ENCODE results near the gene ZNF23.

ZNF23 gene

GRCh38 chr16:71464231-71464630, 2.2 kb upstream of the ZNF23 start:
- no peak for FAIRE-seq

GRCh38 chr16:71460941-71461340, 1.1 kb downstream of the ZNF23 start:
- FAIRE-seq, result no peak

GRCh38 chr16:71460236-71460635, 1.8 kb downstream of the ZNF23 start:
- FAIRE-seq, result no peak

- no peak for FAIRE-seq
Observed at GRCh38 chr16:71459510-71459909, 2.5 kb downstream of the ZNF23 start.

GRCh38 chr16:71456801-71457200, 5.2 kb downstream of the ZNF23 start:
- FAIRE-seq, result no peak

GRCh38 chr16:71453036-71453435, 9.0 kb downstream of the ZNF23 start:
- no peak for FAIRE-seq

GRCh38 chr16:71449020-71449419, 13.0 kb downstream of the ZNF23 start:
- FAIRE-seq, result no peak

GRCh38 chr16:71448274-71448866, 13.7 kb downstream of the ZNF23 start:
- no peak for FAIRE-seq

GRCh38 chr16:71443714-71444113, 18.3 kb downstream of the ZNF23 start:
- no peak for FAIRE-seq

GRCh38 chr16:71442051-71442440, 20.0 kb downstream of the ZNF23 start, which contains the start of gene TLE7:
TSS of gene TLE7 (minus strand) at chr16:71442054. CDS start at chr16:71433324, 8,730 bp downstream.
- no peak for FAIRE-seq

GRCh38 chr16:71441348-71442050, 20.5 kb downstream of the ZNF23 start:
- no peak for FAIRE-seq

GRCh38 chr16:71440669-71441347, 21.2 kb downstream of the ZNF23 start:
- FAIRE-seq, result no peak

GRCh38 chr16:71439523-71439922, 22.5 kb downstream of the ZNF23 start:
- no peak for FAIRE-seq

- no peak for FAIRE-seq
Observed at GRCh38 chr16:71436473-71436872, 25.6 kb downstream of the ZNF23 start.

- no peak for FAIRE-seq
Observed at GRCh38 chr16:71432906-71433305, 29.1 kb downstream of the ZNF23 start.

GRCh38 chr16:71431991-71432390, 30.1 kb downstream of the ZNF23 start:
- no peak for FAIRE-seq

- no peak for FAIRE-seq
Observed at GRCh38 chr16:71431176-71431575, 30.9 kb downstream of the ZNF23 start.

GRCh38 chr16:71430744-71431143, 31.3 kb downstream of the ZNF23 start:
- no peak for FAIRE-seq

GRCh38 chr16:71429581-71429980, 32.5 kb downstream of the ZNF23 start:
- FAIRE-seq, result no peak

- FAIRE-seq, result no peak
Observed at GRCh38 chr16:71428883-71429282, 33.2 kb downstream of the ZNF23 start.

GRCh38 chr16:71428385-71428784, 33.7 kb downstream of the ZNF23 start:
- FAIRE-seq, result no peak

GRCh38 chr16:71426880-71427615, 35.0 kb downstream of the ZNF23 start:
- FAIRE-seq, result no peak
